Astrocyte of the cerebellum (primary cell): ENCODE measurements around the gene LMBRD2.
"Not testable (repeated sequence)": the region's sequence is repeated elsewhere in the genome, so short reads cannot be mapped to it uniquely, and the experiment has no call there.

ENCODE experiments used
- DNase-seq: peaks from one replicate; pipeline ENCODE4 v3.0.0-alpha.2; 2011; ENCODE audit warnings: low read depth
- H3K4me3 ChIP-seq: 2 replicates; pipeline ENCODE4 v1.5.1; 2011; ENCODE audit warnings: mild to moderate bottlenecking, low read depth, low read length, moderate library complexity
- in situ Hi-C: cut with HindIII; loops from 2 replicates; pipeline ENCODE4 v1.10.0; 2017; ENCODE audit warnings: low sequenced_read_pairs
- TF ChIP-seq, protein P1 (sequence below): IDR thresholded peaks from 2 replicates; pipeline ENCODE4 v1.5.1; 2012; ENCODE audit warnings: low read length, low read depth, moderate library complexity, mild to moderate bottlenecking; ENCODE audit errors: missing control alignments

Gene LMBRD2

DNA sequence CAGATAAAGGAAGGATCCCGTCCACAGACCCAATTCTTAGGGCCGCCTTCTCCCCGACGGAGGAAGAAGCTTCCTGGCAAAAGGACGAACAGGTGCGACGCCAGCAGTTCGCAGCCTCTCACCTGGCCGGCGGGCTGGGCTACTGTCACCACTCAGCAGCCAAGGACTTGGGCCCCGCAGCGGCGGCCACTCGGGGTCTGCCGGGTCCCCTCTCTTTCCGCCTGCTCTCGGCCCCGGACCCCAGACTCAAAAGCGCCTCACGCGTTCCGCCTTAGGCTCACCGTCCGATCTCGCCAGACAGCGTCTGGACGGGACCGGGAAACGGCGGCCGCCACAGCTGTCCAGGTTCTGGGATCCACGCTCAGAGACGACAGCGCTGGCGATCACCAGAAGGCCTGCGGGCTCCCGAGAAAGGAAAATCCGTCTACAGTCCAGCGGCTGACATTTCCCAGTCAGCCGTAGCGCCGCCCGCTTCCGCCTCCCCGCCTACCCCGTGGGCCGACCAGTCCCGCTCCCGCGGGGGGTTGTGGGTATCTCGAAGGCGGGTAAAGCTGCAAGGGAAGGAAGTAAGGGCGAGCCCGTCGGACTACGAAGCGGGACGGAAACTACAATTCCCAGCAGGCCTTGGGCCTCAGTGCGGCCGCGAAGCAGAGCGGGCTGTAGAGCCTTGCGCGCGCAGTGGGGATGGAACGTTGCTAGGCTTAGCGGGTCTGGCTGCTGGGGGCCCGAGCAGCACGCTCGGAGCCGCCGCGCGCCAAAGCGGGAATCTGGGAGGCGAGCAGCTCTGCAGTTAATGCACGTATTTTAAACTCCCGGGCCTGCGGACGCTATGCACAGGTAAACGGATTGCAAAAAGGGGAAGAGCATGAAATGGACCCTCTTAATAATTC, at the start of gene LMBRD2, which contains the start of gene SKP2:
Gene LMBRD2 (minus strand): TSS at position 454 of the 890 bp plus-strand sequence. CDS start 8,538 bp downstream, outside the sequence.
Gene SKP2 (plus strand): TSS at position 678 of the 890 bp plus-strand sequence. CDS start 152 bp downstream, at position 830.
- TF ChIP-seq, protein P1, sequence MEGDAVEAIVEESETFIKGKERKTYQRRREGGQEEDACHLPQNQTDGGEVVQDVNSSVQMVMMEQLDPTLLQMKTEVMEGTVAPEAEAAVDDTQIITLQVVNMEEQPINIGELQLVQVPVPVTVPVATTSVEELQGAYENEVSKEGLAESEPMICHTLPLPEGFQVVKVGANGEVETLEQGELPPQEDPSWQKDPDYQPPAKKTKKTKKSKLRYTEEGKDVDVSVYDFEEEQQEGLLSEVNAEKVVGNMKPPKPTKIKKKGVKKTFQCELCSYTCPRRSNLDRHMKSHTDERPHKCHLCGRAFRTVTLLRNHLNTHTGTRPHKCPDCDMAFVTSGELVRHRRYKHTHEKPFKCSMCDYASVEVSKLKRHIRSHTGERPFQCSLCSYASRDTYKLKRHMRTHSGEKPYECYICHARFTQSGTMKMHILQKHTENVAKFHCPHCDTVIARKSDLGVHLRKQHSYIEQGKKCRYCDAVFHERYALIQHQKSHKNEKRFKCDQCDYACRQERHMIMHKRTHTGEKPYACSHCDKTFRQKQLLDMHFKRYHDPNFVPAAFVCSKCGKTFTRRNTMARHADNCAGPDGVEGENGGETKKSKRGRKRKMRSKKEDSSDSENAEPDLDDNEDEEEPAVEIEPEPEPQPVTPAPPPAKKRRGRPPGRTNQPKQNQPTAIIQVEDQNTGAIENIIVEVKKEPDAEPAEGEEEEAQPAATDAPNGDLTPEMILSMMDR = no peak
- peak; percentile 94 for DNase-seq
- in situ Hi-C loops = no loop called here
- peak within 1 kb of the TSS; percentile 67 for H3K4me3 ChIP-seq

DNA sequence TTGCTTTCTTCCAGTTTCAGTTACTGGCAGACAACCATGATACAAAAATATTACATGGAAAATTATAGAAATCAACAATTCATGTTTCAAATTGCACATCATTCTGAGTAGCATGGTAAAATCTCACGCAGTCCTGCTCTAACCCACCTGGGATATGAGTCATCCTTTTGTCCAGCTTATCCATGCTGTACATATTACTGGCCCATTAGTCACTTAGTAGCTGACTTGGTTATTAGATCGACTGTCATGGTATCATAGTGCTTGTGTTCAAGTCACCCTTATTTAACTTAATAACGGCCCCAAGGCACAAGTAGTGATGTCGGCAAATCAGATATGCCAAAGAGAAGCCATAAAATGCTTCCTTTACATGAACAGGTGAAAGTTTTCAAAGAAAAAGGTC, 48.8 kb upstream of the LMBRD2 start:
- no peak overlapping the region for H3K4me3 ChIP-seq
- in situ Hi-C loops = no loop called here
- DNase-seq = no peak
- TF ChIP-seq, protein P1 = no peak

DNA sequence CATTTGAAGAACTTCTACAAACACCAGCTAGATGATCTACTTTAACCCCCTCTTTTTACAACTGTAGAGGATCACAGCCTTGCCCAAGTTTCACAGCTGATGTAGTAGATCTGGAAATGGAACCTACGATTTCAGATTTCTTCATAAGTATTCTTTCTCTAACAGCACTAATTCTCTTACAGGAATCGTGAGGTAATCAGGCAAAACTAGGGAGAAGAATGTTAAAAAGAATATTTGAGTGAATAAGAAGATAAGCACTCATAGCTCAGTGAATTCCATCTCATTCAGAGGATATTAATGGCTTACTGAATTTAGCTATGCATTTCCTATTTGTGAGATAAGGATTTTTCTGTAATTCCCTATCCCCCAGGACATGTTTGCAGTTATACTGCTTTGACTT, 47.9 kb upstream of the LMBRD2 start:
- in situ Hi-C loops = no loop called here
- no peak for DNase-seq
- TF ChIP-seq, protein P1 = no peak
- no peak overlapping the region for H3K4me3 ChIP-seq

DNA sequence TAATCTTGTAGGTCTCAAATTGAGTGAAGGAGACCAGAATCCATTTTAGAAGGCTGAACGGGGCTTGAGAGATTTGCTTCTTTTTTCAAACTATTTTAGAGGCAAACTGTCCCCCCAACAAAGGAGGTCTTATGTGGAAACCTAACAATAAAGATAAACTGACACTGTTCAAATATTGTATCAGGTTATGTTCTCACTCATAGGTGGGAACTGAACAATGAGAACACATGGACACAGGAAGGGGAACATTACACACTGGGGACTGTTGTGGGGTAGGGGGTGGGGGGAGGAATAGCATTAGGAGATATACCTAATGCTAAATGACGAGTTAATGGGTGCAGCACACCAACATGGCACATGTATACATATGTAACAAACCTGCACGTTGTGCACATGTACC, 47.1 kb upstream of the LMBRD2 start:
- in situ Hi-C loops, H3K4me3 ChIP-seq, DNase-seq: not testable (repeated sequence)

DNA sequence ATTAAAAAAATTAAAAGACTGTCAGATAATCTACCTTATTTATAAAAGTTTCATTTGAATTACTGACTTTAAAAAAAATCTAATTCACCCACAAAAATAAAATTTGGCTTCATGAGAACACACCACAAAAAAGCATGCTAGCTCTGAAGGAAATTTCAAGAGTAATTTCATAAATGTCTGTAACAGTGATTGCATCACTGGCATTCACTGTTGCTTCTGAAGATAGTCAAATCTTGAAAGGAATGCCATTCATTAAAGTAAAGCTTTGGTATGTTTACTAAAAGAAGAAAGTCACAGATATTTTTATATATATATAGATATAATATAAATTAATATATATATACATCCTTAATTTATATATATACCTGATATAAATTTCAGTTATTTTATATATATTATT, 46.6 kb upstream of the LMBRD2 start:
- H3K4me3 ChIP-seq = no peak overlapping the region
- TF ChIP-seq, protein P1 = no peak
- DNase-seq = no peak
- in situ Hi-C loops = no loop called here

DNA sequence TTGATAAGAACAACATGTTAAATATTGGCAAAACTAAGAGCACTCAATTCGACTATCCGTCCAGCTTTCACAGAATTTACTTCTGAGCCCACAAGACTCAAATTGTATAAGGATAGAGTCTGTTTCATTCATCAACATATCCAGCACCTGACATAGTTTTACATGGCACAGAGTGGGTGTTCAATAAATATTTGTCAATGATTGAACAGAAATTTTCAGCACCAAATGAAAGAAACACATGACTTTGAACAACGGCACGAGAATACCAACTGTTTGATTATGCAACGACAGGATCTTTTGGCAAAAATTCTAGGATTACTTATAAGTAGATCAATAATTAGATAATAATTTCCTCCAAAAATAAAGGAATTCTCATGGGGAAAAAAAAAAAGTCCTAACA, 42.1 kb upstream of the LMBRD2 start:
- in situ Hi-C loops = no loop called here
- no peak overlapping the region for H3K4me3 ChIP-seq
- DNase-seq = no peak
- TF ChIP-seq, protein P1 = no peak

DNA sequence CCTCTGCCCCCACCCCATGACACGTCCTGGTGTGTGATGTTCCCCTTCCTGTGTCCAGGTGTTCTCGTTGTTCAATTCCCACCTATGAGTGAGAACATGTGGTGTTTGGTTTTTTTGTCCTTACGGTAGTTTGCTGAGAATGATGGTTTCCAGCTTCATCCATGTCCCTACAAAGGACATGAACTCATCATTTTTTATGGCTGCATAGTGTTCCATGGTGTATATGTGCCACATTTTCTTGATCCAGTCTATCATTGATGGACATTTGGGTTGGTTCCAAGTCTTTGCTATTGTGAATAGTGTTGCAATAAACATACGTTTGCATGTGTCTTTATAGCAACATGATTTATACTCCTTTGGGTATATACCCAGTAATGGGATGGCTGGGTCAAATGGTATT, 32.7 kb upstream of the LMBRD2 start:
- DNase-seq, H3K4me3 ChIP-seq, in situ Hi-C loops: not testable (repeated sequence)
